ENCODE measurements around the gene ORM2.

ORM2 gene

GRCh38 chr9:114296338-114296737 lies 33.3 kb upstream of the ORM2 start:
- no peak for DNase-seq

- DNase-seq = no peak
Observed at GRCh38 chr9:114299286-114300152, 30.1 kb upstream of the ORM2 start.

- no peak for DNase-seq
Observed at GRCh38 chr9:114300153-114300845, 29.4 kb upstream of the ORM2 start.

- no peak for DNase-seq
Observed at GRCh38 chr9:114300846-114301797, 28.5 kb upstream of the ORM2 start.

GRCh38 chr9:114301798-114302565 lies 27.7 kb upstream of the ORM2 start:
- DNase-seq = no peak

GRCh38 chr9:114302727-114303126 lies 26.9 kb upstream of the ORM2 start:
- no peak for DNase-seq

- DNase-seq = no peak
Observed at GRCh38 chr9:114303571-114303970, 26.1 kb upstream of the ORM2 start.

GRCh38 chr9:114303977-114304376 lies 25.7 kb upstream of the ORM2 start:
- DNase-seq = no peak

GRCh38 chr9:114304416-114305188 lies 25.1 kb upstream of the ORM2 start:
- DNase-seq = no peak

- DNase-seq = no peak
Observed at GRCh38 chr9:114307899-114308267, 21.8 kb upstream of the ORM2 start.

GRCh38 chr9:114308361-114308950 lies 21.2 kb upstream of the ORM2 start:
- no peak for DNase-seq

- no peak for DNase-seq
Observed at GRCh38 chr9:114309096-114309495, 20.6 kb upstream of the ORM2 start.

GRCh38 chr9:114310471-114311450 lies 18.9 kb upstream of the ORM2 start:
- no peak for DNase-seq

GRCh38 chr9:114311571-114312512 lies 17.8 kb upstream of the ORM2 start:
- DNase-seq = no peak

- DNase-seq = no peak
Observed at GRCh38 chr9:114312513-114312875, 17.2 kb upstream of the ORM2 start.

GRCh38 chr9:114313186-114313585 lies 16.5 kb upstream of the ORM2 start:
- no peak for DNase-seq

- DNase-seq = no peak
Observed at GRCh38 chr9:114314256-114314867, 15.3 kb upstream of the ORM2 start.

All from NCI-H187 treated with DMSO at 0.1 percent for 48 hours (cell line).